ENCODE results near the gene GAL3ST2.
"Not testable (repeated sequence)": the region's sequence is repeated elsewhere in the genome, so short reads cannot be mapped to it uniquely, and the experiment has no call there.

GAL3ST2 gene

DNA sequence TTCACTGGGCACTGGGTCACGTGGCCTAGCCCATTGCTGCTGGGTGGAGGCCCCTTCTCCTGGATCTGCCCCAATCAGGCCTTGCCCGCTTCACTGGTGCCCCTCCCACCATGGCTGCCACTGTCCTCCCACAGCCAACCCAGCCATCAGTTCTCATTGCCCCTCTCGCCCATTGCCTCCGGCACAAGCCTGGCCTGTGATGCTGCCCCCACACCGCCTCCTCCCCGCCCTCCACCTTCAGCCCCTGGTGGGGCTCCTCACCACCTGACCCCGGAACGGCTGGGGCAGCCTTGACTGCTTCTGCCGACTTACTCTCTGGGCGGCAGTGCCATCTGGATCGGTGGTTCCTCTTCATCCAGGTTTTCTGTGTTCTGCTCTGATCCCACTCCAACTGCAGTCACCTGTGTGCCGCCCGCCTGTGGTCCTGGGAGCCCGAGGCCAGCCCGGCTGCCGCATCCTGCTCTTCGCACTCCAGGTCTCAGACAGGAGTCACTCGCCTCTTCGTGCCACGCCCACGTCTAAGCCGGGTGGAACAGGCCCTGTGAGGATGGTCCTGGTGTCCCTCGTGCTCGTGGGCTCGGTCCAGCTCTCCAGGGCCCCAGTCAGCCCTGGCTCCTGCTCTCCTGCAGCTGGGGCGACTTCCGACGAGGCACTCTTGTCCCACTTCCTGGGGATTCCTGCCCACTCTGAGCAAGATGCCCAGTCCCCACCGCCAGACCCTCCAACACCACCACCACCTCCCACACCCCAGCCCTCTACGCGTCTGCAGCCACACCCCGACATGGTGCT is 28.0 kb upstream of the GAL3ST2 start:
- DNase-seq: no peak

- no peak for DNase-seq
Measured at GRCh38 chr2:241750076-241750840, 26.4 kb upstream of the GAL3ST2 start.

GRCh38 chr2:241751152-241751551 is 25.5 kb upstream of the GAL3ST2 start:
- no peak for DNase-seq

DNA sequence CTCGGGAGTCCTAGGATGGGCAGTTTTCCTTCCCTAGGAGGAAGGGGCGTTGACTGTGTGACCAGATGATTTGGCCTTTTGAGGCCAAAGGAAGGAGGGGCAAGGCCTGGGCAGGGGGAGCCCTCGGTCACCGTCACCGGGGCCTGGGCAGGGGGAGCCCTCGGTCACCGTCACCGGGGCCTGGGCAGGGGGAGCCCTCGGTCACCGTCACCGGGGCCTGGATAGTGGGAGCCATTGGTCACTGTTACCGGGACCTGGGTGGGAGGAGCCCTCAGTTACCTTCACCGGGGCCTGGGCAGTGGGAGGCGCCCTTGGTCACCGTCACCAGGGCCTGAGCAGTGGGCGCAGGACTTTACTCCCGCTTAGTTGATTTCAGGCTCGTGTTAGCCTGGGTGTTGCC is 24.8 kb upstream of the GAL3ST2 start:
- DNase-seq: no peak

- DNase-seq: no peak
Measured at GRCh38 chr2:241752253-241752652, 24.4 kb upstream of the GAL3ST2 start.

GRCh38 chr2:241752689-241753276 is 23.8 kb upstream of the GAL3ST2 start:
- DNase-seq: no peak

- DNase-seq: no peak
Measured at GRCh38 chr2:241753493-241753892, 23.1 kb upstream of the GAL3ST2 start.

- no peak for DNase-seq
Measured at GRCh38 chr2:241754042-241754441, 22.6 kb upstream of the GAL3ST2 start.

DNA sequence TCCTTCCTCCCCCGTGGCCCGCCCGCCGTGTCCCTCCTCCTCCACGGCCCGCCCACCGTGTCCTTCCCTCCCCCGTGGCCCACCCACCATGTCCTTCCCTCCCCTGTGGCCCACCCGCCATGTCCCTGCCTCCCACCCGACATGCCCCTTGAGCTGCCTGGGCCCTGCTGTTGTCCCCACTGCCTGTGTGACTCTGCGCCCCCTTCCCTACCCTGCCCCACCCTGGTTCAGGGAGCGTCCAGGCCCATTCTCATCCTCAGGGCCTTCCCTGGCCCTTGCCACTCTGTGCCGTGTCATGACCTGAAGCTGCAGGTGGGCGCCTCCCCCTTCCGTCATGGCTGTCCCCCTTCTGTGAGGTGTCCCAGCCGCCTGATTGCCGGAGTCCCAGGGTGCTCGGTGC is 21.5 kb upstream of the GAL3ST2 start:
- DNase-seq: no peak

DNA sequence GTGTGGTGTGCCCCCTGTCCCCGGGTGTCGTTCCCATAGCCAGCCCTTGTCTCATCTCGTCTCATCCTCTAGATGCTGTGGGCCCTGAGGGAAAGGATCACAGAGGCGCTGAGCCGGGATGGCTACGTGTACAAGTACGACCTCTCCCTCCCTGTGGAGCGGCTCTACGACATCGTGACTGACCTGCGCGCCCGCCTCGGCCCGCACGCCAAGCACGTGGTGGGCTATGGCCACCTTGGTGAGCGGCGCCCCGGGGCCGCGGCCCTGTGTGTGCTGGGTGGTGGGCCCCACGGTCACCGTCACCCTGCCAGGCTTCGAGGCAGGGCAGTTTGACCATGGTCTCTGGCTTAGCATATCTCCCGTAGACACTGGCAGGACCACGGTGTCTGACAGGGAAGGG is 20.8 kb upstream of the GAL3ST2 start:
- no peak for DNase-seq

GRCh38 chr2:241759067-241759807 is 17.4 kb upstream of the GAL3ST2 start:
- DNase-seq: no peak

- DNase-seq: not testable (repeated sequence)
Measured at GRCh38 chr2:241759893-241760292, 16.7 kb upstream of the GAL3ST2 start.

GRCh38 chr2:241760301-241760771 is 16.3 kb upstream of the GAL3ST2 start:
- DNase-seq: no peak

- DNase-seq: no peak
Measured at GRCh38 chr2:241762321-241762932, 14.2 kb upstream of the GAL3ST2 start.

DNA sequence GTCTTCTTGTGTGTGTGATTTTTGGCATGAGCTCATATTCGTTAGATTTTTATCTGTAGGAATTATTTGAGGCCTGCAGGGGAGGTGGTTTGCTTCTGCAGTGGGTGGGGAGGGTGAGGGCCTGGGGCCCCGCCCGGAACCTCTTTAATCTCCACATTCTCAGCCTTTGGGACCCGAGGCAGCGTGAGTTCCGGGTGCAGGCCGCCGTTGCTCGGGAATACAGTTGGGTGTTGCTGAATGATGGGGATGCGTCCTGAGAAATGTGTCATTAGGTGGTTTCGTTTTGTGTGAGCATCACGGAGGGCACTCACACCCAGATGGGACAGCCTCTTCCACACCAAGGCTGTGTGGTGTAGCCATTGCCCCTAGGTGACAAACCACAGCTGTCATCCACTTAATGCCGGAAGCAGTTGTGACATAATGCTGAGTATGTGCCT is 13.7 kb upstream of the GAL3ST2 start:
- DNase-seq: no peak

DNA sequence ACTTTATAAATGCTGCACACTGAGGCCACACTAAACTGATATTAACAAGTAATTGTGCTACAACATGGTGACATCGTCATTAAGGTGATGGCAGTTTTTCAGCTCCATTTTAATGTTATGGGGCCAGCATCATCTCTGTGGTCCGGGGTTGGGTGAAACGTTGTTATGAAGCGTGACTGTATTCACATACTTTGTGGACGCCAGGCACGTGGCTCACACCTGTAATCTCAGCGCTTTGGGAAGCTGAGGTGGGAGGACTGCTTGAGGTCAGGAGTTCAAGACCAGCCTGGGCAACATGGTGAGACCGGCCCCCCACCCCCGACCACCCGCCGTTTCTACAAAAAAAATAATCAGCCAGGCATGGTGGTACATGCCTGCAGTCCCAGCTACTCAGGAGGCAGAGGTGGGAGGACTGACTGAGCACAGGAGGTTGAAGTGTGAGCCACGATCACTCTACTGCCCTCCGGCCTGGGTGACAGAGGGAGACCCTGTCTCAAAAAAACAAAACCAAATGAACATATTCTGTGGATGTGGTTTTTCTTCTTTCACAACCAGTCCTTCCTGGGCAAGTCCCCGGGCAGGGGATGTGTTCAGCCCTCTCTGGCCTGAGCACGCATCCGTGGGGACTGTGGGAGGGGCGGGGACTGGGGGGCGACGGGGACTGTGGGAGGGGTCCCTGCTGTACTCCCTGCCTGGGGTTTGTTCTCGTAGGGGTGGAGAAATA is 12.9 kb upstream of the GAL3ST2 start:
- DNase-seq: no peak

GRCh38 chr2:241764275-241765241 is 12.1 kb upstream of the GAL3ST2 start:
- no peak for DNase-seq

- DNase-seq: no peak
Measured at GRCh38 chr2:241767464-241768250, 9.0 kb upstream of the GAL3ST2 start.

- no peak for DNase-seq
Measured at GRCh38 chr2:241768251-241768711, 8.3 kb upstream of the GAL3ST2 start.

- no peak for DNase-seq
Measured at GRCh38 chr2:241768850-241769249, 7.8 kb upstream of the GAL3ST2 start.

Data from NCI-H446 (cell line).